H1 (cell line): ENCODE measurements around the gene HMCN1. TPM values are rescaled to one million over a fixed set of nuclear protein-coding genes. Genes with fewer than 3 reads are reported as not detected.

Experiments used
- CTCF ChIA-PET: fragments of 300-600 bp; sonication (Branson Sonifier 250); formaldehyde crosslinking; loops from one replicate; lab custom pipeline; 2021; ENCODE audit not compliant: partially characterized antibody; lab: Charles Lee
- POLR2A ChIA-PET: fragments of 300-600 bp; sonication (Branson Sonifier 250); formaldehyde crosslinking; loops from one replicate; lab custom pipeline; 2021; ENCODE audit warnings: inconsistent platforms; ENCODE audit not compliant: partially characterized antibody; lab: Charles Lee
- DNase-seq, 2 experiments: peaks; one replicate each; pipeline versions ENCODE4 v3.0.0 to v3.0.0-alpha.2; 2010 to 2022; ENCODE audit warnings: low spot score in 2 of 2, low read depth in 1 of 2, mixed read lengths in 1 of 2
- FAIRE-seq: peaks from 2 replicates; lab custom pipeline; 2011; peaks lifted over from hg19 to GRCh38; lab: Jason Lieb, UNC
- H2AFZ ChIP-seq: 2 replicates; pipeline ENCODE4 v1.8.1; 2012; ENCODE audit warnings: low read length, inconsistent platforms
- H2AK5ac ChIP-seq: 2 replicates; pipeline ENCODE4 v1.6.1; 2013; ENCODE audit warnings: low read depth, low read length
- H2BK120ac ChIP-seq: replicated peaks from 2 replicates; pipeline ENCODE3; 2013; ENCODE audit warnings: low read depth, low read length, inconsistent platforms
- H2BK12ac ChIP-seq: 2 replicates; pipeline ENCODE4 v1.6.1; 2013; ENCODE audit warnings: low read depth, low read length
- H2BK15ac ChIP-seq: 2 replicates; pipeline ENCODE4 v1.6.1; 2013; ENCODE audit warnings: low read length
- H2BK20ac ChIP-seq: 2 replicates; pipeline ENCODE4 v1.6.1; 2013; ENCODE audit warnings: low read length
- H2BK5ac ChIP-seq: 2 replicates; pipeline ENCODE4 v1.6.1; 2013; ENCODE audit warnings: low read depth, low read length
- H3K14ac ChIP-seq: 2 replicates; pipeline ENCODE4 v1.6.1; 2013; ENCODE audit warnings: inconsistent platforms; ENCODE audit not compliant: insufficient read length
- H3K18ac ChIP-seq: 2 replicates; pipeline ENCODE4 v1.6.1; 2013; ENCODE audit warnings: low read length; ENCODE audit errors: extremely low read depth
- H3K23ac ChIP-seq: 2 replicates; pipeline ENCODE4 v1.6.1; 2013; ENCODE audit warnings: inconsistent platforms; ENCODE audit not compliant: insufficient read length
- H3K23me2 ChIP-seq: 2 replicates; pipeline ENCODE4 v1.6.1; 2013; ENCODE audit warnings: low read depth, low read length
- H3K27ac ChIP-seq: 2 replicates; pipeline ENCODE4 v1.6.1; 2011; ENCODE audit warnings: low read depth, low read length, inconsistent platforms
- H3K27me3 ChIP-seq, 4 experiments: replicated peaks in 1 of 4; 1 replicate in 1 of 4; 2 replicates in 3 of 4; pipeline versions ENCODE4 v1.6.1 to v1.8.1; 2011 to 2013; ENCODE audit warnings: low read length in 3 of 4, mild to moderate bottlenecking in 3 of 4, inconsistent platforms in 2 of 4, mixed read lengths in 2 of 4, moderate library complexity in 1 of 4; ENCODE audit not compliant: control insufficient read depth in 3 of 4, insufficient read depth in 3 of 4; ENCODE audit errors: extremely low read depth in 1 of 4
- H3K36me3 ChIP-seq, 4 experiments: 2 replicates each; pipeline versions ENCODE4 v1.6.1 to v1.8.1; 2011 to 2013; ENCODE audit warnings: mild to moderate bottlenecking in 4 of 4, low read length in 3 of 4, moderate library complexity in 2 of 4, control low read depth in 1 of 4, inconsistent platforms in 1 of 4; ENCODE audit not compliant: insufficient read depth in 4 of 4, control insufficient read depth in 2 of 4
- H3K4ac ChIP-seq: replicated peaks from 2 replicates; pipeline ENCODE3; 2013; ENCODE audit warnings: low read length, low read depth, mixed read lengths, inconsistent platforms; ENCODE audit not compliant: insufficient read length
- H3K4me1 ChIP-seq, 4 experiments: replicated peaks in 1 of 4; 1 replicate in 1 of 4; 2 replicates in 3 of 4; pipeline versions ENCODE4 v1.6.1 to v1.8.1; 2011 to 2013; ENCODE audit warnings: low read length in 3 of 4, inconsistent platforms in 2 of 4, mixed read lengths in 1 of 4; ENCODE audit not compliant: insufficient read depth in 4 of 4, control insufficient read depth in 3 of 4
- H3K4me2 ChIP-seq, 2 experiments: 2 replicates each; pipeline versions ENCODE4 v1.6.1 to v1.8.1; 2011 to 2013; ENCODE audit warnings: low read depth in 2 of 2, low read length in 2 of 2, control low read depth in 1 of 2, inconsistent platforms in 1 of 2, mild to moderate bottlenecking in 1 of 2; ENCODE audit not compliant: insufficient read depth in 1 of 2
- H3K4me3 ChIP-seq, 4 experiments: fragments of 200-600, 300-600 bp in 1 of 4; sonication (generic), shearing (Covaris generic), sonication (Bioruptor Twin) in 1 of 4; 2 replicates each; pipeline versions ENCODE4 v1.5.1 to v1.8.1; 2011 to 2016; ENCODE audit warnings: low read length in 4 of 4, low read depth in 3 of 4, control low read depth in 2 of 4, inconsistent platforms in 2 of 4, mild to moderate bottlenecking in 2 of 4, mixed read lengths in 1 of 4, moderate library complexity in 1 of 4; ENCODE audit not compliant: insufficient read depth in 2 of 4; ENCODE audit errors: extremely low read depth in 1 of 4
- H3K56ac ChIP-seq: replicated peaks from 2 replicates; pipeline ENCODE3; 2013; ENCODE audit warnings: low read depth, mild to moderate bottlenecking, mixed read lengths, low read length, inconsistent platforms; ENCODE audit not compliant: insufficient read length
- H3K79me1 ChIP-seq: 2 replicates; pipeline ENCODE4 v1.6.1; 2013; ENCODE audit warnings: low read depth, low read length, control low read depth
- H3K79me2 ChIP-seq, 2 experiments: 2 replicates each; pipeline versions ENCODE4 v1.6.1 to v1.8.1; 2012 to 2013; ENCODE audit warnings: low read length in 2 of 2, mild to moderate bottlenecking in 2 of 2, inconsistent platforms in 1 of 2; ENCODE audit not compliant: insufficient read depth in 2 of 2, control insufficient read depth in 1 of 2
- H3K9ac ChIP-seq, 4 experiments: replicated peaks in 1 of 4; 1 replicate in 1 of 4; 2 replicates in 3 of 4; pipeline versions ENCODE4 v1.6.1 to v1.8.1; 2011 to 2013; ENCODE audit warnings: low read depth in 3 of 4, low read length in 3 of 4, control low read depth in 2 of 4, mild to moderate bottlenecking in 2 of 4, moderate library complexity in 2 of 4, inconsistent platforms in 1 of 4; ENCODE audit errors: extremely low read depth in 1 of 4
- H3K9me3 ChIP-seq, 2 experiments: 2 replicates each; pipeline versions ENCODE4 v1.6.1 to v1.8.1; 2012 to 2013; ENCODE audit warnings: mild to moderate bottlenecking in 2 of 2, moderate library complexity in 2 of 2, control low read depth in 1 of 2, inconsistent platforms in 1 of 2, low read depth in 1 of 2, low read length in 1 of 2, mixed read lengths in 1 of 2; ENCODE audit not compliant: insufficient read depth in 2 of 2
- H4K20me1 ChIP-seq, 2 experiments: replicated peaks in 1 of 2; 2 replicates each; pipeline versions ENCODE3 to v1.8.1; 2011 to 2013; ENCODE audit warnings: inconsistent platforms in 2 of 2, low read length in 2 of 2, mild to moderate bottlenecking in 1 of 2; ENCODE audit not compliant: insufficient read depth in 2 of 2, control insufficient read depth in 1 of 2
- H4K5ac ChIP-seq: 2 replicates; pipeline ENCODE4 v1.6.1; 2013; ENCODE audit warnings: low read length, low read depth, mixed read lengths, inconsistent platforms; ENCODE audit not compliant: insufficient read length
- H4K8ac ChIP-seq: 2 replicates; pipeline ENCODE4 v1.8.0; 2013; ENCODE audit warnings: mild to moderate bottlenecking, moderate library complexity, low read length, inconsistent platforms; ENCODE audit not compliant: insufficient read depth; ENCODE audit errors: extremely low read depth
- H4K91ac ChIP-seq: replicated peaks from 2 replicates; pipeline ENCODE3; 2013; ENCODE audit warnings: low read length, mixed read lengths, inconsistent platforms; ENCODE audit not compliant: insufficient read length
- BACH1 ChIP-seq: IDR thresholded peaks from 2 replicates; pipeline ENCODE4 v1.6.1; 2012; ENCODE audit warnings: low read length, improper control_type of control experiment
- CEBPB ChIP-seq: IDR thresholded peaks from 2 replicates; pipeline ENCODE4 v1.6.1; 2012; ENCODE audit warnings: low read depth, low read length
- E2F6 ChIP-seq: IDR thresholded peaks from 2 replicates; pipeline ENCODE4 v1.6.1; 2012; ENCODE audit warnings: inconsistent platforms
- GTF2F1 ChIP-seq: IDR thresholded peaks from 2 replicates; pipeline ENCODE4 v1.6.1; 2012; ENCODE audit warnings: low read depth, low read length, improper control_type of control experiment, borderline replicate concordance
- JUN ChIP-seq: IDR thresholded peaks from 2 replicates; pipeline ENCODE4 v1.6.1; 2011; ENCODE audit warnings: low read depth, mild to moderate bottlenecking, improper control_type of control experiment, low read length
- KDM1A ChIP-seq: fragments of 200-600, 300-600 bp; sonication (generic); IDR thresholded peaks from 2 replicates; pipeline ENCODE4 v1.7.1; 2016; ENCODE audit warnings: mild to moderate bottlenecking, low read length, borderline replicate concordance
- KDM5A ChIP-seq: fragments of 200-600 bp; IDR thresholded peaks from 2 replicates; pipeline ENCODE4 v1.7.1; 2012; ENCODE audit warnings: mild to moderate bottlenecking, low read length, inconsistent platforms, mixed read lengths
- NRF1 ChIP-seq: IDR thresholded peaks from 2 replicates; pipeline ENCODE4 v1.6.1; 2011; ENCODE audit warnings: mild to moderate bottlenecking, low read depth, low read length, improper control_type of control experiment
- POU5F1 ChIP-seq: IDR thresholded peaks from 2 replicates; pipeline ENCODE4 v1.6.1; 2011; ENCODE audit warnings: low read depth, mild to moderate bottlenecking, low read length, moderate library complexity
- RFX5 ChIP-seq: IDR thresholded peaks from 2 replicates; pipeline ENCODE4 v1.6.1; 2011; ENCODE audit warnings: low read depth, low read length, improper control_type of control experiment, borderline replicate concordance
- SP1 ChIP-seq: IDR thresholded peaks from 2 replicates; pipeline ENCODE4 v1.6.1; 2011; ENCODE audit warnings: low read depth, low read length
- SRF ChIP-seq: IDR thresholded peaks from 2 replicates; pipeline ENCODE4 v1.6.1; 2011; ENCODE audit warnings: mild to moderate bottlenecking, low read depth, low read length, moderate library complexity
- TAF7 ChIP-seq: optimal IDR thresholded peaks from 2 replicates; pipeline ENCODE3; 2011; ENCODE audit warnings: low read depth, mild to moderate bottlenecking, inconsistent platforms, low read length, moderate library complexity, borderline replicate concordance
- TBP ChIP-seq: IDR thresholded peaks from 2 replicates; pipeline ENCODE4 v1.6.1; 2011; ENCODE audit warnings: low read depth, low read length, improper control_type of control experiment
- WGBS, 2 experiments: shearing (Covaris generic) in 1 of 2; methylation state at CpG; one replicate each; pipeline versions ENCODE4 v1.1.6 to v1.1.7; 2013 to 2015; ENCODE audit warnings: low lambda C conversion rate in 2 of 2, mixed read lengths in 2 of 2, inconsistent platforms in 1 of 2, low coverage in 1 of 2, missing lambda C conversion rate in 1 of 2; ENCODE audit not compliant: insufficient replicate concordance in 2 of 2, insufficient coverage in 1 of 2, insufficient read length in 1 of 2; ENCODE audit errors: extremely low coverage in 1 of 2, missing lambda C conversion rate in 1 of 2; 5-methylcytosine and 5-hydroxymethylcytosine counted together
- polyA plus RNA-seq, 7 experiments: library from polyadenylated mRNA; depleted of rRNA in 3 of 7; stranded (reverse) in 5 of 7; unstranded in 2 of 7; fragments of >200 nt in 5 of 7; fragments of 200-250 nt in 2 of 7; gene quantifications; 1 replicate in 5 of 7; 2 replicates in 1 of 7; 4 replicates in 1 of 7; pipeline versions ENCODE4 v1.2.1 to v1.2.3, GENCODE V29; 2011 to 2013; ENCODE audit warnings: missing spikeins in 2 of 7, mixed read lengths in 2 of 7
- total RNA-seq: library from RNA; stranded (reverse); fragmentation: NEBNext Ultra II Directional; extraction: Animal tissue kit (Norgen Biotek cat#: 25700); gene quantifications from 2 replicates; pipeline ENCODE4 v1.2.1, GENCODE V29; 2021

Gene HMCN1
- total and polyA plus RNA-seq, 2 of the 8 experiments (the other 6 are each of a cell fraction or from before 2014, with no cell fraction given): 13.8 to 14.6 TPM

GRCh38 chr1:186009039-186009737 lies 275.0 kb downstream of the HMCN1 start:
- 91% methylated on average over 1 of the region's 1 CpG; no CpG with 5 or more reads in 1 of the 2 experiments for WGBS, 2 experiments
- no peak overlapping the region for H2BK12ac ChIP-seq
- no peak overlapping the region for H3K18ac ChIP-seq
- H3K56ac ChIP-seq: no peak overlapping the region
- no peak overlapping the region for H2BK5ac ChIP-seq
- no peak overlapping the region for H4K91ac ChIP-seq
- no peaks in the 10 kb centered on the region for H4K20me1 ChIP-seq
- no peak overlapping the region for H2AFZ ChIP-seq
- no peaks in the 10 kb centered on the region for H3K9me3 ChIP-seq
- no peak overlapping the region for H3K23ac ChIP-seq
- H3K27ac ChIP-seq: no peak overlapping the region
- H3K14ac ChIP-seq: no peak overlapping the region
- H3K23me2 ChIP-seq: no peaks in the 10 kb centered on the region
- no peaks in the 10 kb centered on the region for H3K79me2 ChIP-seq
- no peak overlapping the region for H3K4me2 ChIP-seq
- no peak overlapping the region for H3K4ac ChIP-seq
- H3K4me1 ChIP-seq: no peaks in the 10 kb centered on the region
- no peak overlapping the region for H3K4me3 ChIP-seq
- H3K79me1 ChIP-seq: no peaks in the 10 kb centered on the region
- H3K36me3 ChIP-seq: no peaks in the 10 kb centered on the region
- no peak overlapping the region for H2BK20ac ChIP-seq
- no peak overlapping the region for H2AK5ac ChIP-seq
- DNase-seq (no peak), FAIRE-seq (no peak)
- ChIA-PET CTCF (no interaction called here), POLR2A (no interaction called here)
- no peak overlapping the region for H4K8ac ChIP-seq
- H3K27me3 ChIP-seq: no peaks in the 10 kb centered on the region
- no peak overlapping the region for H2BK15ac ChIP-seq
- H4K5ac ChIP-seq: no peak overlapping the region
- H2BK120ac ChIP-seq: no peak overlapping the region
- no peak overlapping the region for H3K9ac ChIP-seq
- no peak for TF ChIP-seq TBP
- no peak for TF ChIP-seq BACH1
- no peak for TF ChIP-seq JUN
- TF ChIP-seq SP1: no peak
- TF ChIP-seq E2F6: no peak
- TF ChIP-seq POU5F1: no peak
- no peak for TF ChIP-seq SRF
- TF ChIP-seq TAF7: no peak
- TF ChIP-seq NRF1: no peak
- TF ChIP-seq CEBPB: no peak
- TF ChIP-seq RFX5: no peak
- TF ChIP-seq KDM1A: no peak
- no peak for TF ChIP-seq GTF2F1
- TF ChIP-seq KDM5A: no peak
